H1 (cell line): ENCODE data around the gene DDHD1. TPM values are rescaled to one million over a fixed set of nuclear protein-coding genes. Genes with fewer than 3 reads are reported as not detected.

Experiments
- CTCF ChIA-PET: fragments of 300-600 bp; sonication (Branson Sonifier 250); formaldehyde crosslinking; loops from one replicate; lab custom pipeline; 2021; ENCODE audit not compliant: partially characterized antibody; lab: Charles Lee
- POLR2A ChIA-PET: fragments of 300-600 bp; sonication (Branson Sonifier 250); formaldehyde crosslinking; loops from one replicate; lab custom pipeline; 2021; ENCODE audit warnings: inconsistent platforms; ENCODE audit not compliant: partially characterized antibody; lab: Charles Lee
- DNase-seq, 2 experiments: peaks; one replicate each; pipeline versions ENCODE4 v3.0.0 to v3.0.0-alpha.2; 2010 to 2022; ENCODE audit warnings: low spot score in 2 of 2, low read depth in 1 of 2, mixed read lengths in 1 of 2
- FAIRE-seq: peaks from 2 replicates; lab custom pipeline; 2011; peaks lifted over from hg19 to GRCh38; lab: Jason Lieb, UNC
- H2AFZ ChIP-seq: 2 replicates; pipeline ENCODE4 v1.8.1; 2012; ENCODE audit warnings: low read length, inconsistent platforms
- H2AK5ac ChIP-seq: 2 replicates; pipeline ENCODE4 v1.6.1; 2013; ENCODE audit warnings: low read depth, low read length
- H2BK120ac ChIP-seq: replicated peaks from 2 replicates; pipeline ENCODE3; 2013; ENCODE audit warnings: low read depth, low read length, inconsistent platforms
- H2BK12ac ChIP-seq: 2 replicates; pipeline ENCODE4 v1.6.1; 2013; ENCODE audit warnings: low read depth, low read length
- H2BK15ac ChIP-seq: 2 replicates; pipeline ENCODE4 v1.6.1; 2013; ENCODE audit warnings: low read length
- H2BK20ac ChIP-seq: 2 replicates; pipeline ENCODE4 v1.6.1; 2013; ENCODE audit warnings: low read length
- H2BK5ac ChIP-seq: 2 replicates; pipeline ENCODE4 v1.6.1; 2013; ENCODE audit warnings: low read depth, low read length
- H3K14ac ChIP-seq: 2 replicates; pipeline ENCODE4 v1.6.1; 2013; ENCODE audit warnings: inconsistent platforms; ENCODE audit not compliant: insufficient read length
- H3K18ac ChIP-seq: 2 replicates; pipeline ENCODE4 v1.6.1; 2013; ENCODE audit warnings: low read length; ENCODE audit errors: extremely low read depth
- H3K23ac ChIP-seq: 2 replicates; pipeline ENCODE4 v1.6.1; 2013; ENCODE audit warnings: inconsistent platforms; ENCODE audit not compliant: insufficient read length
- H3K23me2 ChIP-seq: 2 replicates; pipeline ENCODE4 v1.6.1; 2013; ENCODE audit warnings: low read depth, low read length
- H3K27ac ChIP-seq: 2 replicates; pipeline ENCODE4 v1.6.1; 2011; ENCODE audit warnings: low read depth, low read length, inconsistent platforms
- H3K27me3 ChIP-seq, 4 experiments: replicated peaks in 1 of 4; 1 replicate in 1 of 4; 2 replicates in 3 of 4; pipeline versions ENCODE4 v1.6.1 to v1.8.1; 2011 to 2013; ENCODE audit warnings: low read length in 3 of 4, mild to moderate bottlenecking in 3 of 4, inconsistent platforms in 2 of 4, mixed read lengths in 2 of 4, moderate library complexity in 1 of 4; ENCODE audit not compliant: control insufficient read depth in 3 of 4, insufficient read depth in 3 of 4; ENCODE audit errors: extremely low read depth in 1 of 4
- H3K36me3 ChIP-seq, 4 experiments: 2 replicates each; pipeline versions ENCODE4 v1.6.1 to v1.8.1; 2011 to 2013; ENCODE audit warnings: mild to moderate bottlenecking in 4 of 4, low read length in 3 of 4, moderate library complexity in 2 of 4, control low read depth in 1 of 4, inconsistent platforms in 1 of 4; ENCODE audit not compliant: insufficient read depth in 4 of 4, control insufficient read depth in 2 of 4
- H3K4ac ChIP-seq: replicated peaks from 2 replicates; pipeline ENCODE3; 2013; ENCODE audit warnings: low read length, low read depth, mixed read lengths, inconsistent platforms; ENCODE audit not compliant: insufficient read length
- H3K4me1 ChIP-seq, 4 experiments: replicated peaks in 1 of 4; 1 replicate in 1 of 4; 2 replicates in 3 of 4; pipeline versions ENCODE4 v1.6.1 to v1.8.1; 2011 to 2013; ENCODE audit warnings: low read length in 3 of 4, inconsistent platforms in 2 of 4, mixed read lengths in 1 of 4; ENCODE audit not compliant: insufficient read depth in 4 of 4, control insufficient read depth in 3 of 4
- H3K4me2 ChIP-seq, 2 experiments: 2 replicates each; pipeline versions ENCODE4 v1.6.1 to v1.8.1; 2011 to 2013; ENCODE audit warnings: low read depth in 2 of 2, low read length in 2 of 2, control low read depth in 1 of 2, inconsistent platforms in 1 of 2, mild to moderate bottlenecking in 1 of 2; ENCODE audit not compliant: insufficient read depth in 1 of 2
- H3K4me3 ChIP-seq, 4 experiments: fragments of 200-600, 300-600 bp in 1 of 4; sonication (generic), shearing (Covaris generic), sonication (Bioruptor Twin) in 1 of 4; 2 replicates each; pipeline versions ENCODE4 v1.5.1 to v1.8.1; 2011 to 2016; ENCODE audit warnings: low read length in 4 of 4, low read depth in 3 of 4, control low read depth in 2 of 4, inconsistent platforms in 2 of 4, mild to moderate bottlenecking in 2 of 4, mixed read lengths in 1 of 4, moderate library complexity in 1 of 4; ENCODE audit not compliant: insufficient read depth in 2 of 4; ENCODE audit errors: extremely low read depth in 1 of 4
- H3K56ac ChIP-seq: replicated peaks from 2 replicates; pipeline ENCODE3; 2013; ENCODE audit warnings: low read depth, mild to moderate bottlenecking, mixed read lengths, low read length, inconsistent platforms; ENCODE audit not compliant: insufficient read length
- H3K79me1 ChIP-seq: 2 replicates; pipeline ENCODE4 v1.6.1; 2013; ENCODE audit warnings: low read depth, low read length, control low read depth
- H3K79me2 ChIP-seq, 2 experiments: 2 replicates each; pipeline versions ENCODE4 v1.6.1 to v1.8.1; 2012 to 2013; ENCODE audit warnings: low read length in 2 of 2, mild to moderate bottlenecking in 2 of 2, inconsistent platforms in 1 of 2; ENCODE audit not compliant: insufficient read depth in 2 of 2, control insufficient read depth in 1 of 2
- H3K9ac ChIP-seq, 4 experiments: replicated peaks in 1 of 4; 1 replicate in 1 of 4; 2 replicates in 3 of 4; pipeline versions ENCODE4 v1.6.1 to v1.8.1; 2011 to 2013; ENCODE audit warnings: low read depth in 3 of 4, low read length in 3 of 4, control low read depth in 2 of 4, mild to moderate bottlenecking in 2 of 4, moderate library complexity in 2 of 4, inconsistent platforms in 1 of 4; ENCODE audit errors: extremely low read depth in 1 of 4
- H3K9me3 ChIP-seq, 2 experiments: 2 replicates each; pipeline versions ENCODE4 v1.6.1 to v1.8.1; 2012 to 2013; ENCODE audit warnings: mild to moderate bottlenecking in 2 of 2, moderate library complexity in 2 of 2, control low read depth in 1 of 2, inconsistent platforms in 1 of 2, low read depth in 1 of 2, low read length in 1 of 2, mixed read lengths in 1 of 2; ENCODE audit not compliant: insufficient read depth in 2 of 2
- H4K20me1 ChIP-seq, 2 experiments: replicated peaks in 1 of 2; 2 replicates each; pipeline versions ENCODE3 to v1.8.1; 2011 to 2013; ENCODE audit warnings: inconsistent platforms in 2 of 2, low read length in 2 of 2, mild to moderate bottlenecking in 1 of 2; ENCODE audit not compliant: insufficient read depth in 2 of 2, control insufficient read depth in 1 of 2
- H4K5ac ChIP-seq: 2 replicates; pipeline ENCODE4 v1.6.1; 2013; ENCODE audit warnings: low read length, low read depth, mixed read lengths, inconsistent platforms; ENCODE audit not compliant: insufficient read length
- H4K8ac ChIP-seq: 2 replicates; pipeline ENCODE4 v1.8.0; 2013; ENCODE audit warnings: mild to moderate bottlenecking, moderate library complexity, low read length, inconsistent platforms; ENCODE audit not compliant: insufficient read depth; ENCODE audit errors: extremely low read depth
- H4K91ac ChIP-seq: replicated peaks from 2 replicates; pipeline ENCODE3; 2013; ENCODE audit warnings: low read length, mixed read lengths, inconsistent platforms; ENCODE audit not compliant: insufficient read length
- RXRA ChIP-seq: IDR thresholded peaks from 2 replicates; pipeline ENCODE4 v1.6.1; 2011; ENCODE audit warnings: low read depth, mild to moderate bottlenecking, low read length, moderate library complexity; ENCODE audit not compliant: insufficient read depth
- whole genome bisulfite sequencing, 2 experiments: shearing (Covaris generic) in 1 of 2; methylation state at CpG; one replicate each; pipeline versions ENCODE4 v1.1.6 to v1.1.7; 2013 to 2015; ENCODE audit warnings: low lambda C conversion rate in 2 of 2, mixed read lengths in 2 of 2, inconsistent platforms in 1 of 2, low coverage in 1 of 2, missing lambda C conversion rate in 1 of 2; ENCODE audit not compliant: insufficient replicate concordance in 2 of 2, insufficient coverage in 1 of 2, insufficient read length in 1 of 2; ENCODE audit errors: extremely low coverage in 1 of 2, missing lambda C conversion rate in 1 of 2; 5-methylcytosine and 5-hydroxymethylcytosine counted together
- polyA plus RNA-seq, 7 experiments: library from polyadenylated mRNA; depleted of rRNA in 3 of 7; stranded (reverse) in 5 of 7; unstranded in 2 of 7; fragments of >200 nt in 5 of 7; fragments of 200-250 nt in 2 of 7; gene quantifications; 1 replicate in 5 of 7; 2 replicates in 1 of 7; 4 replicates in 1 of 7; pipeline versions ENCODE4 v1.2.1 to v1.2.3, GENCODE V29; 2011 to 2013; ENCODE audit warnings: missing spikeins in 2 of 7, mixed read lengths in 2 of 7
- total RNA-seq: library from RNA; stranded (reverse); fragmentation: NEBNext Ultra II Directional; extraction: Animal tissue kit (Norgen Biotek cat#: 25700); gene quantifications from 2 replicates; pipeline ENCODE4 v1.2.1, GENCODE V29; 2021

Gene DDHD1
- total and polyA plus RNA-seq, 2 of the 8 experiments (the other 6 are each of a cell fraction or from before 2014, with no cell fraction given) = 3.6 to 16.0 TPM

GRCh38 chr14:53127151-53127550, 26.0 kb downstream of the DDHD1 start:
- H2BK20ac ChIP-seq = no peak overlapping the region
- H3K23ac ChIP-seq = no peak overlapping the region
- no peak overlapping the region for H4K5ac ChIP-seq
- no peak overlapping the region for H3K4me3 ChIP-seq
- H4K91ac ChIP-seq = no peak overlapping the region
- H3K4me2 ChIP-seq = no peak overlapping the region
- H3K14ac ChIP-seq = no peak overlapping the region
- H3K9me3 ChIP-seq = no peaks in the 10 kb centered on the region
- H3K9ac ChIP-seq = no peak overlapping the region
- CTCF ChIA-PET = interaction anchor here (1.5 kb wide), 1 partner anchor 10 kb away, joined by 5 read pairs; no protein-coding TSS in a partner anchor
- H3K56ac ChIP-seq = no peak overlapping the region
- no peaks in the 10 kb centered on the region for H3K23me2 ChIP-seq
- H2BK15ac ChIP-seq = no peak overlapping the region
- peaks cover 0 to 4% of the 10 kb centered on the region in 2 experiments; a peak in 2 of 4 replicates for H3K79me2 ChIP-seq
- no peaks in the 10 kb centered on the region for H3K27me3 ChIP-seq
- no peak overlapping the region for H4K8ac ChIP-seq
- H2BK5ac ChIP-seq = no peak overlapping the region
- H2AK5ac ChIP-seq = no peak overlapping the region
- no peaks in the 10 kb centered on the region for H3K36me3 ChIP-seq
- no peak for TF ChIP-seq RXRA
- no peak overlapping the region for H3K18ac ChIP-seq
- H3K79me1 ChIP-seq = peaks cover 2% of the 10 kb centered on the region; the same call in 1 of the 2 replicates
- no peak overlapping the region for H2BK12ac ChIP-seq
- H3K4ac ChIP-seq = no peak overlapping the region
- H3K4me1 ChIP-seq = no peaks in the 10 kb centered on the region
- POLR2A ChIA-PET = interaction anchor here (0.7 kb wide), 1 partner anchor 176 kb away, joined by 3 read pairs; the partner anchor contains the start of gene FERMT2
- H2BK120ac ChIP-seq = no peak overlapping the region
- no peaks in the 10 kb centered on the region for H4K20me1 ChIP-seq
- 92% methylated on average over 1 of the region's 1 CpG; no CpG with 5 or more reads in 1 of the 2 experiments for WGBS, 2 experiments
- DNase-seq (no peak), FAIRE-seq (no peak)
- no peak overlapping the region for H3K27ac ChIP-seq
- no peak overlapping the region for H2AFZ ChIP-seq
